ENCODE data around the gene DOCK6.

The DOCK6 gene

DNA sequence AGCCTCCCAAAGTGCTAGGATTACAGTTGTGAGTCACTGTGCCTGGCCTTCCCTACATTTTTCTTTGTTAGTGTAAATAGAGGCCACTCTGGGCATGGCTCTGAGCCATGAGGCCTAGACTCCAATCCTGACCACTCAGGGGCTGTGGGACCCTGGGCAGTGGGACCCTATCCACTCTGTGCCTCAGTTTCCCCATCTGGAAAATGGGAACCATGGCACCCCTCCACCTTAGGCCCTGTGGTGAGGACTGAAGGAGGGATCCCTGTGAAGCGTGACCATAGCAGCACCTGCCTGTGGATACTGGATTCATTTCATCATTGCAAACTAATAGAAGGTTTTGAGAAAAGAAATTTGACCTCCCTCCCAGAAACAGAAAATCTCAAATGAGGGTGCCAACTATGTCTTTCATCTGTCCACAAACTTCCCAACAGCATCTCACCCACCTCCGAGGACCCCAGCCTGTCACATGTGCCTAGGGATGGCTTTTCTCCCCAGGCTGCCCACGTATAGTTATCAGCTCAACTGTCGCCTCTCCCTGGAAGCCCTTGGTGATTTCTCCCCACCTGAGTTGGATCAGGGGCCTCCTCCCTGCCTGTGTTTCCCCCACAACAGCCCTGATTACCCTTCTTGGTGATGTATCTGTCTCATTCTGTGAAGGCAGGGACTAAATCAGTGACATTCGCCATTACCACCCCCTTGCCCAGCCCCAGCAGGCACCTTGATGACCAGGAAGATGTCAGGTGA lies 17.3 kb downstream of the DOCK6 start:
- DNase-seq (ENCODE audit: low read depth): no peak

- no peak for DNase-seq (ENCODE audit: low read depth)
These were observed 18.5 kb downstream of the DOCK6 start for GRCh38 chr19:11243798-11244169.

DNA sequence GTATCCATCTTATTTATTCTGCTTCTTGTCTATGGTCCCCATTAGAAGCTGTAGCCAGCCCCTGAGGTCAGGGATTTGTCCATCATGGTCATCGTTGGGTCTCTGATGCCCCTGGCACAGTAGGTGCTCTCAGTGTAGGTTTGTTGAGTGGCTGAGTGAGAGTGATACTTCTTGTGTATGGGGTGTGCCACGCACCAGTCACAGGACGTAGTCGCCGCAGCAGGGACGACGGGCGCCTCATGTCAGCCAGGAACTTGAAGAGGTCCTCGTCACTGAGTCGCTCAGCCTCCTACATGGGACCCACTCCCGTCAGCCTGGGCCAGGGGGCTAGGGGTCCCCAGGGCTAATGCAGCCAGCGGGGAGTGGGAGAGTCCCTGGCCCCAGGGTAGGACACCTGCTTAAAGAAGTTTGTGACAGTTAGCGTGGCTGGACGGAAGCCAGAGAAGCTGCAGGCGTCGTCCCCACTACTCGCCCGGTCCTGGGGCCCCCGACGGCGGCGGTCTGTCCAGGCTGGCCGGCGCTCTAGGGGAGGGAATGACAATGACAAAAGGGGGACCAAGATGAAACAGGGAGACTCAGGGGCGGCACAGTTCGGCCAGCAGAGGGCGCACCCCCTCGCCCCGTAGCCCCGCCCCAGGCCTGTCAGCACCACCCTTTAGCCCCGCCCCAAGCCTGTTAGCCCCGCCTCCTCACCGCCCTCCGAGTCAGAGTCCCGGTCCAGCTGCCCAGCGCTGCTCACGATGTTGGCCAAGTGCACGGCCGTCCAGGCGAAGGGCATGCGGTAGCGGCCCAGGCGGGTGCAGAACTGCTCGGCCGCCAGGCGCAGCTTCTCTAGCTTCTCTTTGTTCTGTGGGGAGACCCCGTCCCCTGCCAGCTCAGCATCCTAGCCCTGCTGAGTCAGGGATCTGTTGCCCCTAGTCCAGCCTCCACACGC lies 19.2 kb downstream of the DOCK6 start:
- DNase-seq (ENCODE audit: low read depth): peak; percentile 83

- DNase-seq (ENCODE audit: low read depth): no peak
These were observed 20.3 kb downstream of the DOCK6 start for GRCh38 chr19:11242025-11242424.

- DNase-seq (ENCODE audit: low read depth): no peak
These were observed 22.3 kb downstream of the DOCK6 start for GRCh38 chr19:11240008-11240444.

GRCh38 chr19:11239377-11240000 lies 22.8 kb downstream of the DOCK6 start, which contains the start of gene ANGPTL8:
Gene ANGPTL8, plus strand, starts transcription at chr19:11239619. Its CDS starts 19 bp downstream, at chr19:11239638.
- no peak for DNase-seq (ENCODE audit: low read depth)

GRCh38 chr19:11238781-11239376 lies 23.4 kb downstream of the DOCK6 start:
- DNase-seq (ENCODE audit: low read depth): no peak

DNA sequence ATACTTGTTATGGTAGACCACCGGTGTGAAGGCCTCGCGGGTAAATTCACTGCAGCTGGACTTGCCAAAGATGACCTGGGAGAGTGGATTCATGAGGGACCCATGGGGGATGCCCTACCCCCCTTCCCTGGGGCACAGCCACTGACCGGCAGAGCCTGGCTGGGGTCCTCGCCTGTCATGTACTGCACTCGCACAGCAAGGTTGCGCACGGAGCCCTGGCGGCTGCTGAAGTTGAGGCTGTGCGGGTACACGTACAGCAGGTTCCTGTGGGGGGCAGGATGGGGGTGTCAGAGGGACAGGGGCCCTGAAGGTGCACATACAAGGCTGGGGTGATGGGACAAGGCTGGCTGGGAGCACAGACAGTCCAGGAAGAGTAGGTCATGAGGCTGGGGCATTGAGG lies 24.3 kb downstream of the DOCK6 start:
- DNase-seq (ENCODE audit: low read depth): no peak

DNA sequence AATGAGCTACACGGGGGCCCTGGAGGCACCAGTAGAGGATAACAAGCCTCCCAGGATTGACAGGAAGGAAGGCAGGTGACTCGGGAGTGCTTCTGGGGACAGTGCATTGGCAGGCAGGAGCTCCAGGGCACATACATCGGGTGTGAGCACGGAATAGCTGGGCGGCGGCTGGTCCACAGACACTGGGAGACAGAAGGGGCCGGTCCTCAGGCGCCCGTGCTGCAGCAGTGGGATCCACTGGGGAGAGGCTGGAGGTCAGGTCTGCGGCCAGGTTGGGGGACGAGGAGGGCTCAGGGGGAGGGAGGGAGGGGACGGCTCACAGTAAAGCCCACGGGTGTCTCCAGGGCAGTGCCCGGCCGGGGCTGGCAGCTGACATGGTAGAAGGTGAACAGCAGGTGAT lies 25.0 kb downstream of the DOCK6 start:
- DNase-seq (ENCODE audit: low read depth): no peak

- no peak for DNase-seq (ENCODE audit: low read depth)
These were observed 25.7 kb downstream of the DOCK6 start for GRCh38 chr19:11236324-11237301.

DNA sequence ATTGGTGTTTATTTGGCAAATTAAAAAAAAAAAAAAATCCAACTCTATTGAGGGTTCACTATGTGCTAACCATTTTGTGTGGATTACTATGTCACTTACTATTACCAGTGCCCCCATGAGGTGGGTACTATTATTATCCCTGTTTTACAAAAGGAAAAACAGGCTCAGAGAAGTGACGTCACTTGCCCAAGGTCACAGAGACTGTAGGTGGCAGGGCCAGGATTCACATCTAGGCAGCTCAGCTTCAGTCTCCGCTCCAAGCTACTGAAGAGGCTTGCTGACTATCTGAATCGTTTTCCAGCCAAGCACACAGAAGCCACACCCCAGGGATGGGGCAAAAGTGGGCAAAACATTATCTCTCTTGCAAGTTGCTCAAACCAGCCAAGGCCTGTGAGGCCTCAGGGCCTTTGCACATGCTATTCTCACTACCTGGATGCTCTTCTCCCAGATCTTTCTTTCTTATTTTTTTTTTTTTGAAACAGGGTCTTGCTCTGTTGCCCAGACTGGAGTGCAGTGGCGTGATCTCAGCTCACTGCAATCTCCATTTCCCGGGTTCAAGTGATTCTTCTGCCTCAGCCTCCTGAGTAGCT lies 27.7 kb downstream of the DOCK6 start:
- DNase-seq (ENCODE audit: low read depth): no peak

GRCh38 chr19:11233073-11233472 lies 29.3 kb downstream of the DOCK6 start:
- no peak for DNase-seq (ENCODE audit: low read depth)

- DNase-seq (ENCODE audit: low read depth): no peak
These were observed 29.8 kb downstream of the DOCK6 start for GRCh38 chr19:11232555-11232954.

DNA sequence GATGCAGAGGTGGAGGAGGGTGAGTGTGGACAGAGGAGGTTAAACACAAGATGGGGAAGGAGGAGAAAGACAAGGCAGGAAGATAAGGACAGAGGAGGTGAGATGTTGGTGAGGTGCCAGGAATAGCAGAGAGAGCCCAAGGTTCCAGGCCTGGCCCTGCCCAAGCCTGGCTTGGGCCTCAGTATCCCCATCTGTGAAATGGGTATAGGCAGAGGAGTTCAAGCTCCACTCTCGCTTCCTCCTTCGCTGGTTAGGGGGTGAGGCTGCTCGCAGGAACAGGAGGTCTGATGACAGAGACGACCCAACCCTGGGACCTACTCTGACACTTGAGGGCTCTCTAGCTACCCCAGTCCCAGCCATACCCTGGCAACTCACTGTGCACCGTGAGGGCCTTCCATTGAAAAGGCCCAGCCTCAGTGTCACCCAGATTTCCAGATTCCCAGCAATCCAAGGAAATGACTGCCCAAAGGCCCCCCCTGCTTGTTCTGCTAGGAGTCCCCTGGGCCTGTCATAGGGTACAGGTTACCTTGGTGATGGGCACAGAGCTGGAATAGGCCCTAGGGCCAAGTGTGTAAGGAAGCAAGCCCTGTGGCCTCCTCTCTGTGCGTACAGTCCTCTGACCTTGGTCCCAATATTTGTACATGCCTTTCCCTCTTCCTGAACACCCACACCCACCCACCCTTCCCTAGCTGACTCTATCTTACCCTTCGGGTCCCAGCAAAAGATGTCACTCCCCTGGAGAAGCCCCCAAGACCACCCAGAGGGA lies 31.5 kb downstream of the DOCK6 start:
- DNase-seq (ENCODE audit: low read depth): no peak

DNA sequence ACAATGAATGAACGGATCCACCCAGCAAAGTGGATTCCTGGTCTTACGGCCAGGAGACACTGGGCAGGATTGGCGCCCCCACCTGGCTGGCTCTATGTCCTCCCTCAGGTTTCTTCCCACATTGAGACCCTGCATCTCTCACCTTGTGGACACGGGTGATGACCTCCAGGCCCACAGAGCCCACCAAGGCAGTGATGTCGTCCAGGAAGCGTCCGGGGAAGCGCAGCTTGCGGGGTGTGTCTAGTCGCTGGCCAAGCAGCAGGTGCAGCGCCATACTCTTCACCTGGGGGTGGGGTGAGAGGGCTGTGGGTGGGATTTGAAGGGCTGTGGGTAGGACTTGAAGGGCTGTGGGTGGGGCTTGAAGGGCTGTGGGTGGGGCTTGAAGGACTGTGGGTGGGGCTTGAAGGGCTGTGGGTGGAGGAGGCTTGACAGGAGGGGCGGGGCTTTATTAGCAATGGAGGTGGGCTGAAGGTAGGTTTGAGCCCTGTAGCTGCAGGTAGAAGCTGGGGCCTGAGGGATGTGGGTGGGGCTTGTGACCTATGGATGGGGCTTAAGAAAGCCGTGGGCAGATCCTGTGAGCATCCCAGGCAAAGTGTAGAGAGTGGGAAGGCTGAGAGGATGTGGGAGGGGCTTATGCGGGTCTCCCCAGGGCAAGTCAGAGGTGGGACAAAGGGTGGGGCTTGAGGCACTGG lies 35.0 kb downstream of the DOCK6 start:
- DNase-seq (ENCODE audit: low read depth): no peak

DNA sequence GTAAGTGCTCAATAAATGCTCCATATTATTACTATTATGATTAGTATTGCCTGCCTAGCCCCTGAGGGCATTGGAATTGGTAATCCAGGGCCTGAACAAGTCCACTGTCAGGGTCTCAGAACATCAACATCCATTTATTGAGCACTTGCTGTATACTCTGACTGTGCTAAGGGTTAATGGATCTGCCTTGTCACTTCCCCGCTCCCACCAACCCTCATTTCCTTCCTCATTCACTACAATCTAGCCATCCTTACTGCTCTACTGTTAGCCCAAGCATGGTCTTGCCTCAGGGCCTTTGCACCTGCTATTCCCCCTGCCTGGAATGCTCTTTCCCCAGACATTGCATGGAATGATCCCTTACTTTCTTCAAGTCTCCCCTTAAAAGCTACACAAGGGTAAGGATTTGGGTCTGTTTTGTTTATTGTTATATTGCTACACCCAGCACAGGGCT lies 35.6 kb downstream of the DOCK6 start:
- no peak for DNase-seq (ENCODE audit: low read depth)

DNA sequence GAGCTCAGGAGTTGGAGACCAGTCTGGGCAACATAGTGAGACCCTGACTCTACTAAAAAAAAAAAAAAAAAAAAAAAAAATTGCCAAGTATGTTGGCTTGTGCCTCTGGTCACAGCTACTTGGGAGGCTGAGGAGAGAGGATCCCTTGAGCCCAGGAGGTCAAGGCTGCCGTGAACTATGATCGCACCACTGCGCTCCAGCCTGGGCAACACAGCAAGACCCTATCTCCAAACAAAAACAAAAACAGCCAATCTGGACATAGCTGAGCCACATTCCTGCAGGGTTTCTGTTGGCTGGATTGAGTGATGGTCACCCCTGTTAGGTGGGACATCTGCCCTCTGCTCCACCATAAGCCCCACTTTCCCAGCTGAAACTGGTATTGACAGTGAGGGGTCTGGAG lies 36.5 kb downstream of the DOCK6 start:
- DNase-seq (ENCODE audit: low read depth): no peak

DNA sequence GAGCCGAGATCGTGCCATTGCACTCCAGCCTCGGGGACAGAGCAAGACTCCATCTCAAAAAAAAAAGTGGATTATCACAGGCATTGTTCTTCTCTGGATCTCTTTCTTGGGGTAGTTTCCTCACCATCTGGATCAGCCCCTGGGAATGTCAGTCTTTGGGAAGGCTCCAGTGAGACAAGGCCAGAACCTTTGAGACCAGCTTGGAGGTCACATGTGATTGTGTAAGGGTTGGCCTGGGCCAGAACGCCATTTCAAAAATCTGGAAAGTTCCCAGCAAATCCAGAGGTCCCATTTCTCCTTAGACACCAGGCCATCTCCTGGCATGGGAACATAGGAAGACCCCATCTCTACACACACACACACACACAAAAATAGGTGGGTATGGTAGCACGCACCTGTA lies 37.2 kb downstream of the DOCK6 start:
- no peak for DNase-seq (ENCODE audit: low read depth)

DNA sequence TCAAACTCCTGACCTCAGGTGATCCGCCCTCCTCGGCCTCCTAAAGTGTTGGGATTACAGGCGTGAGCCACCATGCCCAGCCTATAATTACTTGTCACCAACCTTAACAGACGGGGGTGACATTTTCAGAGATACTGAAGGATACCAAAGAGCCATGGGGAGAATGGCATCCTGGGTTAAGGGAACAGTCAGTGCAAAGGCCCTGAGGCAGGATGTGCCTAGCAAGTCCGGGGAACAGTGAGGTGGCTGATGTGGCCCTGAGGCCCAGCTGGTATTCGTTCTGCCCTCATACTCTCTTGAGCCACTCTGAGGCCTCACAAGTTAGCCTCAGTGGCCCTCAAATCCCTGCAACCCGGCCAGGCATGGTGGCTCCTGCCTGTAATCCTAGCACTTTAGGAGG lies 37.9 kb downstream of the DOCK6 start:
- DNase-seq (ENCODE audit: low read depth): no peak

Data from activated T-cell treated with anti-CD3 and anti-CD28 coated beads for 1 hour (primary cell).